DND-41 (cell line): ENCODE data around the gene MANBA.

Experiments used
- ATAC-seq: fragments of 200-7000 bp; cut with Tn5 transposase; 3 replicates; pipeline ENCODE4 v1.9.1; 2021; ENCODE audit warnings: low read depth; ENCODE audit not compliant: insufficient read depth
- DNase-seq: peaks from one replicate; pipeline ENCODE4 v3.0.0-alpha.2; 2020
- H2AFZ ChIP-seq: 2 replicates; pipeline ENCODE4 v1.6.0; 2012; ENCODE audit warnings: low read depth, low read length
- H3K27ac ChIP-seq: 2 replicates; pipeline ENCODE4 v1.5.1; 2012; ENCODE audit warnings: low read length, inconsistent platforms
- H3K27me3 ChIP-seq: fragments of 200-600 bp; sonication (generic); 2 replicates; pipeline ENCODE4 v1.6.0; 2012; ENCODE audit warnings: low read length, mild to moderate bottlenecking, inconsistent platforms; ENCODE audit not compliant: insufficient read depth, poor library complexity
- H3K36me3 ChIP-seq: 2 replicates; pipeline ENCODE4 v1.5.1; 2012; ENCODE audit warnings: low read length, inconsistent platforms; ENCODE audit not compliant: insufficient read depth
- H3K4me1 ChIP-seq: 2 replicates; pipeline ENCODE4 v1.5.1; 2012; ENCODE audit warnings: mild to moderate bottlenecking, low read length; ENCODE audit not compliant: insufficient read depth
- H3K4me2 ChIP-seq: 2 replicates; pipeline ENCODE4 v1.6.0; 2012; ENCODE audit warnings: mild to moderate bottlenecking, moderate library complexity, low read length, inconsistent platforms; ENCODE audit not compliant: insufficient read depth
- H3K4me3 ChIP-seq, 2 experiments: fragments of 200-600 bp in 1 of 2; shearing (Covaris generic) in 1 of 2; 2 replicates each; pipeline ENCODE4 v1.5.1; 2012 to 2016; ENCODE audit warnings: inconsistent platforms in 2 of 2, low read length in 2 of 2, mild to moderate bottlenecking in 2 of 2, low read depth in 1 of 2, moderate library complexity in 1 of 2
- H3K79me2 ChIP-seq: 2 replicates; pipeline ENCODE4 v1.6.0; 2012; ENCODE audit warnings: low read length, inconsistent platforms; ENCODE audit not compliant: insufficient read depth
- H3K9ac ChIP-seq: 2 replicates; pipeline ENCODE4 v1.6.0; 2012; ENCODE audit warnings: low read depth, mild to moderate bottlenecking, inconsistent platforms, low read length, moderate library complexity
- H3K9me3 ChIP-seq: 2 replicates; pipeline ENCODE4 v1.5.1; 2012; ENCODE audit warnings: low read length, moderate library complexity, mild to moderate bottlenecking, inconsistent platforms; ENCODE audit not compliant: insufficient read depth, severe bottlenecking
- H4K20me1 ChIP-seq: 2 replicates; pipeline ENCODE4 v1.6.0; 2012; ENCODE audit warnings: low read length; ENCODE audit not compliant: insufficient read depth
- EZH2 ChIP-seq: IDR thresholded peaks from 3 replicates; pipeline ENCODE4 v1.6.1; 2012; ENCODE audit warnings: borderline replicate concordance, low read depth, mild to moderate bottlenecking, moderate library complexity, low read length, inconsistent platforms; ENCODE audit not compliant: severe bottlenecking
- TF ChIP-seq, protein P1 (sequence below): IDR thresholded peaks from 2 replicates; pipeline ENCODE4 v1.5.1; 2012; ENCODE audit warnings: borderline replicate concordance, low read length, moderate library complexity, mild to moderate bottlenecking; ENCODE audit not compliant: poor library complexity, severe bottlenecking; ENCODE audit errors: extremely low read depth

The MANBA gene

DNA sequence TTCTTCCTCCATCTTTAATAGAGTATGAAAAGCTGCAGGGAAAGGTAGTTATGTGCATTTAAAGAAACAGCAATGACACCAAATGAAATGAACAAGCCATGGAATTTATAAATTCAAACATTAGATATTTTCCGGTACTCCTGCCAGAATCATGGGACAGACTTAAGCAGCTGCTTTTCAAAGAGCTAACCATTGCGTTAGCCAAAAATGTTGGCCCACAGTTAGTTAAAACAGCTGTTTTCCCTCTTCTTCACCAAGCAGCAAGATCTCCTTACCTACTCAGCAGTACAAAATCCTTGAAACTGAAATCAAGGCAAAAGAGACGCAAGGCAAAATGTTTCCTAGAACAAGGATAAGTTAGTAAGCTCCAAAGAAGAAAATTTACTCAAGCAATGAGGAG lies 64.0 kb downstream of the MANBA start:
- Histone ChIP-seq H3K4me2 (no peak overlapping the region), H4K20me1 (no peaks in the 10 kb centered on the region), H3K27me3 (no peaks in the 10 kb centered on the region), H3K27ac (no peak overlapping the region), H3K9ac (no peak overlapping the region), H3K9me3 (no peaks in the 10 kb centered on the region), H3K79me2 (no peaks in the 10 kb centered on the region), H2AFZ (no peak overlapping the region), H3K4me3 (no peak overlapping the region), H3K4me1 (no peaks in the 10 kb centered on the region), H3K36me3 (no peaks in the 10 kb centered on the region)
- TF ChIP-seq, protein P1, sequence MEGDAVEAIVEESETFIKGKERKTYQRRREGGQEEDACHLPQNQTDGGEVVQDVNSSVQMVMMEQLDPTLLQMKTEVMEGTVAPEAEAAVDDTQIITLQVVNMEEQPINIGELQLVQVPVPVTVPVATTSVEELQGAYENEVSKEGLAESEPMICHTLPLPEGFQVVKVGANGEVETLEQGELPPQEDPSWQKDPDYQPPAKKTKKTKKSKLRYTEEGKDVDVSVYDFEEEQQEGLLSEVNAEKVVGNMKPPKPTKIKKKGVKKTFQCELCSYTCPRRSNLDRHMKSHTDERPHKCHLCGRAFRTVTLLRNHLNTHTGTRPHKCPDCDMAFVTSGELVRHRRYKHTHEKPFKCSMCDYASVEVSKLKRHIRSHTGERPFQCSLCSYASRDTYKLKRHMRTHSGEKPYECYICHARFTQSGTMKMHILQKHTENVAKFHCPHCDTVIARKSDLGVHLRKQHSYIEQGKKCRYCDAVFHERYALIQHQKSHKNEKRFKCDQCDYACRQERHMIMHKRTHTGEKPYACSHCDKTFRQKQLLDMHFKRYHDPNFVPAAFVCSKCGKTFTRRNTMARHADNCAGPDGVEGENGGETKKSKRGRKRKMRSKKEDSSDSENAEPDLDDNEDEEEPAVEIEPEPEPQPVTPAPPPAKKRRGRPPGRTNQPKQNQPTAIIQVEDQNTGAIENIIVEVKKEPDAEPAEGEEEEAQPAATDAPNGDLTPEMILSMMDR = no peak
- TF ChIP-seq EZH2 = no peak
- no peak for ATAC-seq
- DNase-seq = no peak

DNA sequence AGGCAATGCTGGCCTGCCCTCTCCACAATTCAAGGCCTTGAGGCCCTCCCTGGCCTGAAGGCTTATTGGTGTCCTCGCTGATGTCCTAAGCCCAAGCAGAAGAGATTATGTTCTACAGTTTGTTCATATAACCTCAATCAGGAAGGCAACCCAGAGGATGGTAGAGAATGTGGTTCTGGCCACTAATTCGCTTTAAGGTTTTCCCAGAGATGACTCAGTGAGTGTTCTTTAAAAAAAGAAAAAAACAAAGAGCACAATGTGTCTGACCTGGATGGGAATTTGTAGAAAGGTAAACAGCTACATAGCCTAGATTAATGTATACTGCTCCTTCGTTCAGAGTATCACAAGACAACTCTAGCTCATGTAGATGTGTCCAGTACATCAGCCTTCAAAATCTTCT lies 66.0 kb downstream of the MANBA start:
- DNase-seq (no peak), ATAC-seq (no peak)
- Histone ChIP-seq H2AFZ (no peak overlapping the region), H4K20me1 (no peaks in the 10 kb centered on the region), H3K27ac (no peak overlapping the region), H3K4me1 (no peaks in the 10 kb centered on the region), H3K4me2 (no peak overlapping the region), H3K4me3 (no peak overlapping the region), H3K9me3 (no peaks in the 10 kb centered on the region), H3K27me3 (no peaks in the 10 kb centered on the region), H3K79me2 (no peaks in the 10 kb centered on the region), H3K36me3 (no peaks in the 10 kb centered on the region), H3K9ac (no peak overlapping the region)
- TF ChIP-seq, protein P1 = no peak
- TF ChIP-seq EZH2 = no peak

DNA sequence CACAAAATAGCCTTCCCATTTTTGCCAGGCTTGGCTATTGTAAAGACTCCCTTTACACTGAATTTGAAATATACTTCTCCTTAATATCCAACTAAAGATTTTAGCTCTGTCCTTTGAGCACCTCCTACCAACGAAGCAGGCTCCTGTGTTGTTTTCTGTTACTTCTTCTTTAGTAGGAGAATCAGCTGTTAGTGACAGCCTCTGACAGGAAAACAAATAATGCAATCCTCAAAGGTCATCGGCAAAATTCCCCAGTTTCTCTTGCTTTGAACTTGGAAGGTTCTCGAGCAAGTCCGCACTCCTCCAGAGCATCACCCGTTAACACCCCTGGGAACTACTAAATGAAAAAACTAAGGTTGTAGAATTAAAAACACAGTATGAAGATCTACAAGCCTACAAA lies 66.9 kb downstream of the MANBA start:
- Histone ChIP-seq H2AFZ (no peak overlapping the region), H3K36me3 (no peaks in the 10 kb centered on the region), H3K27me3 (no peaks in the 10 kb centered on the region), H3K9ac (no peak overlapping the region), H3K79me2 (no peaks in the 10 kb centered on the region), H3K4me3 (no peak overlapping the region), H4K20me1 (no peaks in the 10 kb centered on the region), H3K4me2 (no peak overlapping the region), H3K4me1 (no peaks in the 10 kb centered on the region), H3K9me3 (no peaks in the 10 kb centered on the region), H3K27ac (no peak overlapping the region)
- no peak for ATAC-seq
- DNase-seq = no peak
- TF ChIP-seq, protein P1 = no peak
- no peak for TF ChIP-seq EZH2
